SK-N-SH (cell line): ENCODE results near the gene EYA3.

Experiments used
- FOXM1 ChIP-seq: IDR thresholded peaks from 2 replicates; pipeline ENCODE4 v1.4.0; 2012; ENCODE audit warnings: low read depth, mild to moderate bottlenecking
- GABPA ChIP-seq: IDR thresholded peaks from 2 replicates; pipeline ENCODE4 v1.4.0; 2012; ENCODE audit warnings: low read depth, mild to moderate bottlenecking
- JUND ChIP-seq: IDR thresholded peaks from 2 replicates; pipeline ENCODE4 v1.4.0; 2012
- POLR2AphosphoS5 ChIP-seq: IDR thresholded peaks from 2 replicates; pipeline ENCODE4 v1.6.1; 2012; ENCODE audit warnings: low read depth, low read length
- RAD21 ChIP-seq: IDR thresholded peaks from 2 replicates; pipeline ENCODE4 v1.6.1; 2012; ENCODE audit warnings: mild to moderate bottlenecking, low read length
- RFX5 ChIP-seq: IDR thresholded peaks from 2 replicates; pipeline ENCODE4 v1.6.1; 2012; ENCODE audit warnings: mild to moderate bottlenecking, improper control_type of control experiment, low read length
- SMC3 ChIP-seq: IDR thresholded peaks from 2 replicates; pipeline ENCODE4 v1.6.1; 2012; ENCODE audit warnings: low read depth, low read length, improper control_type of control experiment
- YY1 ChIP-seq: IDR thresholded peaks from 2 replicates; pipeline ENCODE4 v1.4.0; 2012; ENCODE audit warnings: low read depth, mild to moderate bottlenecking
- TF ChIP-seq, protein P1 (sequence below): fragments of 150-350 bp; IDR thresholded peaks from 2 replicates; pipeline ENCODE4 v1.6.1; 2017; ENCODE audit warnings: antibody characterized with exemption, low read length, low read depth, borderline replicate concordance
- TF ChIP-seq, protein P2 (sequence below): fragments of 200-600 bp; sonication (generic); IDR thresholded peaks from 2 replicates; pipeline ENCODE4 v1.6.1; 2017; ENCODE audit warnings: antibody characterized with exemption, mild to moderate bottlenecking, moderate library complexity
- TF ChIP-seq, protein P3 (sequence below): IDR thresholded peaks from 2 replicates; pipeline ENCODE4 v1.4.0; 2012; ENCODE audit warnings: low read depth, borderline replicate concordance

DNA sequence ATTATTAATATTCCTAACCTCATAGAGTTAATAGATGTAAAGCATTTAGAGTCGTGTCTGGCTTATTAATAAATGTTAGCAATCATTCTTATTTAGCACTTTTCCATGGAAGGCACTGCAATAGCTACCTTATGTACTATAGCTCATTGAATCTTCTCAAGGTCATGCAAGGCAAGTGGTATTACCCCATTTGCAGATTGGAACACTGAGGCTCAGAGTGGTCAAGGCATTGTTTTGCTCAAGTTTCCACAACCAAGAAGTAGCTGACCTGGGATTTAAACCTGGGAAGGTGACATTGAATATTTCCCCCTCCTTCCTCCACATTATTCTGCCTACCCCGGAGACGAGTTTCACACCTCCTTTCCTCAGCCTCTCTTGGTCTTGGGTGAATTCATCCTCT is 37.8 kb upstream of the EYA3 start:
- TF ChIP-seq, protein P1, sequence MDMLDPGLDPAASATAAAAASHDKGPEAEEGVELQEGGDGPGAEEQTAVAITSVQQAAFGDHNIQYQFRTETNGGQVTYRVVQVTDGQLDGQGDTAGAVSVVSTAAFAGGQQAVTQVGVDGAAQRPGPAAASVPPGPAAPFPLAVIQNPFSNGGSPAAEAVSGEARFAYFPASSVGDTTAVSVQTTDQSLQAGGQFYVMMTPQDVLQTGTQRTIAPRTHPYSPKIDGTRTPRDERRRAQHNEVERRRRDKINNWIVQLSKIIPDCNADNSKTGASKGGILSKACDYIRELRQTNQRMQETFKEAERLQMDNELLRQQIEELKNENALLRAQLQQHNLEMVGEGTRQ, result no peak
- TF ChIP-seq RAD21 (no peak), YY1 (no peak), POLR2AphosphoS5 (no peak), FOXM1 (no peak), JUND (no peak), RFX5 (no peak), GABPA (no peak), SMC3 (no peak)
- TF ChIP-seq, protein P2, sequence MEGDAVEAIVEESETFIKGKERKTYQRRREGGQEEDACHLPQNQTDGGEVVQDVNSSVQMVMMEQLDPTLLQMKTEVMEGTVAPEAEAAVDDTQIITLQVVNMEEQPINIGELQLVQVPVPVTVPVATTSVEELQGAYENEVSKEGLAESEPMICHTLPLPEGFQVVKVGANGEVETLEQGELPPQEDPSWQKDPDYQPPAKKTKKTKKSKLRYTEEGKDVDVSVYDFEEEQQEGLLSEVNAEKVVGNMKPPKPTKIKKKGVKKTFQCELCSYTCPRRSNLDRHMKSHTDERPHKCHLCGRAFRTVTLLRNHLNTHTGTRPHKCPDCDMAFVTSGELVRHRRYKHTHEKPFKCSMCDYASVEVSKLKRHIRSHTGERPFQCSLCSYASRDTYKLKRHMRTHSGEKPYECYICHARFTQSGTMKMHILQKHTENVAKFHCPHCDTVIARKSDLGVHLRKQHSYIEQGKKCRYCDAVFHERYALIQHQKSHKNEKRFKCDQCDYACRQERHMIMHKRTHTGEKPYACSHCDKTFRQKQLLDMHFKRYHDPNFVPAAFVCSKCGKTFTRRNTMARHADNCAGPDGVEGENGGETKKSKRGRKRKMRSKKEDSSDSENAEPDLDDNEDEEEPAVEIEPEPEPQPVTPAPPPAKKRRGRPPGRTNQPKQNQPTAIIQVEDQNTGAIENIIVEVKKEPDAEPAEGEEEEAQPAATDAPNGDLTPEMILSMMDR, result no peak
- TF ChIP-seq, protein P3, sequence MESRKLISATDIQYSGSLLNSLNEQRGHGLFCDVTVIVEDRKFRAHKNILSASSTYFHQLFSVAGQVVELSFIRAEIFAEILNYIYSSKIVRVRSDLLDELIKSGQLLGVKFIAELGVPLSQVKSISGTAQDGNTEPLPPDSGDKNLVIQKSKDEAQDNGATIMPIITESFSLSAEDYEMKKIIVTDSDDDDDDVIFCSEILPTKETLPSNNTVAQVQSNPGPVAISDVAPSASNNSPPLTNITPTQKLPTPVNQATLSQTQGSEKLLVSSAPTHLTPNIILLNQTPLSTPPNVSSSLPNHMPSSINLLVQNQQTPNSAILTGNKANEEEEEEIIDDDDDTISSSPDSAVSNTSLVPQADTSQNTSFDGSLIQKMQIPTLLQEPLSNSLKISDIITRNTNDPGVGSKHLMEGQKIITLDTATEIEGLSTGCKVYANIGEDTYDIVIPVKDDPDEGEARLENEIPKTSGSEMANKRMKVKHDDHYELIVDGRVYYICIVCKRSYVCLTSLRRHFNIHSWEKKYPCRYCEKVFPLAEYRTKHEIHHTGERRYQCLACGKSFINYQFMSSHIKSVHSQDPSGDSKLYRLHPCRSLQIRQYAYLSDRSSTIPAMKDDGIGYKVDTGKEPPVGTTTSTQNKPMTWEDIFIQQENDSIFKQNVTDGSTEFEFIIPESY, result no peak
